SK-N-SH (cell line): Measurements from ENCODE around the gene FOXL1.

ENCODE experiments used
- CHD2 ChIP-seq: fragments of 150-350 bp; IDR thresholded peaks from 2 replicates; pipeline ENCODE4 v1.6.1; 2018; ENCODE audit warnings: low read length; ENCODE audit not compliant: partially characterized antibody
- EP300 ChIP-seq, 2 experiments: IDR thresholded peaks; 2 replicates each; pipeline versions ENCODE4 v1.4.0 to v1.6.1; 2012; ENCODE audit warnings: borderline replicate concordance in 1 of 2, low read depth in 1 of 2, low read length in 1 of 2
- EZH2phosphoT487 ChIP-seq: fragments of 200-600 bp; sonication (generic); IDR thresholded peaks from 2 replicates; pipeline ENCODE4 v1.6.1; 2017; ENCODE audit warnings: low read depth, mixed run types, mild to moderate bottlenecking, antibody characterized with exemption, moderate library complexity, borderline replicate concordance
- FOXM1 ChIP-seq: IDR thresholded peaks from 2 replicates; pipeline ENCODE4 v1.4.0; 2012; ENCODE audit warnings: low read depth, mild to moderate bottlenecking
- GATA2 ChIP-seq: sonication (generic); formaldehyde crosslinking; IDR thresholded peaks from 2 replicates; pipeline ENCODE4 v1.5.0; 2020; ENCODE audit warnings: mild to moderate bottlenecking, missing genetic modification reagents
- JUND ChIP-seq: IDR thresholded peaks from 2 replicates; pipeline ENCODE4 v1.4.0; 2012
- SIN3A ChIP-seq: IDR thresholded peaks from 2 replicates; pipeline ENCODE4 v1.6.1; 2012; ENCODE audit warnings: low read depth, mild to moderate bottlenecking, low read length, moderate library complexity, borderline replicate concordance
- TEAD4 ChIP-seq: IDR thresholded peaks from 2 replicates; pipeline ENCODE4 v1.4.0; 2012; ENCODE audit warnings: mild to moderate bottlenecking, borderline replicate concordance; ENCODE audit not compliant: insufficient read depth
- YY1 ChIP-seq: IDR thresholded peaks from 2 replicates; pipeline ENCODE4 v1.4.0; 2012; ENCODE audit warnings: low read depth, mild to moderate bottlenecking
- ZBTB33 ChIP-seq: IDR thresholded peaks from 2 replicates; pipeline ENCODE4 v1.4.0; 2012; ENCODE audit warnings: low read depth, borderline replicate concordance
- TF ChIP-seq, protein P1 (sequence below): fragments of 200-600 bp; sonication (generic); IDR thresholded peaks from 2 replicates; pipeline ENCODE4 v1.6.1; 2017; ENCODE audit warnings: antibody characterized with exemption, mild to moderate bottlenecking, moderate library complexity

GRCh38 chr16:86575754-86576557, 2.4 kb upstream of the FOXL1 start:
- TF ChIP-seq, protein P1, sequence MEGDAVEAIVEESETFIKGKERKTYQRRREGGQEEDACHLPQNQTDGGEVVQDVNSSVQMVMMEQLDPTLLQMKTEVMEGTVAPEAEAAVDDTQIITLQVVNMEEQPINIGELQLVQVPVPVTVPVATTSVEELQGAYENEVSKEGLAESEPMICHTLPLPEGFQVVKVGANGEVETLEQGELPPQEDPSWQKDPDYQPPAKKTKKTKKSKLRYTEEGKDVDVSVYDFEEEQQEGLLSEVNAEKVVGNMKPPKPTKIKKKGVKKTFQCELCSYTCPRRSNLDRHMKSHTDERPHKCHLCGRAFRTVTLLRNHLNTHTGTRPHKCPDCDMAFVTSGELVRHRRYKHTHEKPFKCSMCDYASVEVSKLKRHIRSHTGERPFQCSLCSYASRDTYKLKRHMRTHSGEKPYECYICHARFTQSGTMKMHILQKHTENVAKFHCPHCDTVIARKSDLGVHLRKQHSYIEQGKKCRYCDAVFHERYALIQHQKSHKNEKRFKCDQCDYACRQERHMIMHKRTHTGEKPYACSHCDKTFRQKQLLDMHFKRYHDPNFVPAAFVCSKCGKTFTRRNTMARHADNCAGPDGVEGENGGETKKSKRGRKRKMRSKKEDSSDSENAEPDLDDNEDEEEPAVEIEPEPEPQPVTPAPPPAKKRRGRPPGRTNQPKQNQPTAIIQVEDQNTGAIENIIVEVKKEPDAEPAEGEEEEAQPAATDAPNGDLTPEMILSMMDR, result peak; percentile 80
- TF ChIP-seq CHD2 (no peak), TEAD4 (no peak), EZH2phosphoT487 (no peak), SIN3A (no peak), FOXM1 (no peak), ZBTB33 (no peak), YY1 (no peak), GATA2 (CRISPR knock-in tag) (no peak), EP300 (IDR thresholded peaks at IDR 0.05; ENCODE audit: borderline replicate concordance in 1 of 2, low read depth in 1 of 2, low read length in 1 of 2) (no peak), JUND (no peak)
